GM19328 (cell line): ENCODE measurements around the gene DZANK1.
"Not testable (repeated sequence)": the region's sequence is repeated elsewhere in the genome, so short reads cannot be mapped to it uniquely, and the experiment has no call there.

Experiments
- ATAC-seq: cut with Tn5 transposase; IDR thresholded peaks from one replicate; pipeline ENCODE4 v1.9.1; 2021; ENCODE audit warnings: mild to moderate bottlenecking, moderate library complexity; ENCODE audit not compliant: unreplicated experiment

The DZANK1 gene

GRCh38 chr20:18440403-18440802 lies 26.4 kb downstream of the DZANK1 start:
- no peak for ATAC-seq

GRCh38 chr20:18436847-18437246 lies 30.0 kb downstream of the DZANK1 start:
- ATAC-seq, result no peak

DNA sequence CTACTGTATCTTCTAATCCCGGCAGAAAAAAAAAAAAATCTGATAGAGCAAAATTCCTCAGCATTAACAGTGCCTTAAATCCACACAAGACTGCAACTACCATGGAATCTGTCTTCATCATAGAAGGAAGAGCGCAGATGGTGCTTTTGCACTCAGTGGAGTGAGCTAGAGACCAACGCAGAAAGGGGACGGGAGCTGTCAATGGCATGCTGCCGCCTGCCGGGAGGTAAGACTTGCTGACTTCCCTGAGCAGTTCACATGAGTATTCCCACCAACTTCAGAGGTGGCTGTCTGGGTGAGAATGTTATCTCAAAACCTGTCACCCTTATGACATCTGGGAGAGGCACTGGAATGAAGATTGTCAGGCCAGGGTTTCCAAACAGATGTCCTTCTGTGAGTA lies 35.6 kb downstream of the DZANK1 start:
- no peak for ATAC-seq

DNA sequence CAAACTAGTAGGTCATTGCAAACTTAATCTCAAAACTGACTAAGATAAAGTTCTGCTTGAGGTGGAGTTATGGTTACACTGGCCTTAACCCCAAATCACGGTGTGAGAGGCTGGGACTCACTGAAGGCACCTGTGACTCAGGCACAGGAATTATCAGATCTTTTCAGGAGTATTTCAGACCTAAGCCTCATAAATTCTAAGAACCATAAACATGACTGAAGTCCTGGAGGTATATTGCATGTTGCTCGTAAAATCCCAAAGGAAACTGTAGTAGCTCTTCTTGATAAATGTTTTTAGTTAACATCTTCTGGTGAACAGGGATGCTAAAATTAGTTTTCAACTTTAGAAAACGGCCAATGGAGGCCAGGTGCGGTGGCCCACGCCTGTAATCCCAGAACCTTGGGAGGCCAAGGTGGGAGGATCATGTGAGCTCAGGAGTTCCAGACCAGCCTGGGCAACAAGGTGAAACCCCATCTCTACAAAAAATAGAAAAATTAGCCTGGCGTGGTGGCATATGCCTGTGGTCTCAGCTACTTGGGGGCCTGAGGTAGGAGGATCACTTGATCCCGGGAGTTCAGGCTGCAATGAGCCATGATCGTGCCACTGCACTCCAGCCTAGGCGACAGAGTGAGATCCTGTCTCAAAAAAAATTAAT lies 36.5 kb downstream of the DZANK1 start:
- ATAC-seq, result no peak

DNA sequence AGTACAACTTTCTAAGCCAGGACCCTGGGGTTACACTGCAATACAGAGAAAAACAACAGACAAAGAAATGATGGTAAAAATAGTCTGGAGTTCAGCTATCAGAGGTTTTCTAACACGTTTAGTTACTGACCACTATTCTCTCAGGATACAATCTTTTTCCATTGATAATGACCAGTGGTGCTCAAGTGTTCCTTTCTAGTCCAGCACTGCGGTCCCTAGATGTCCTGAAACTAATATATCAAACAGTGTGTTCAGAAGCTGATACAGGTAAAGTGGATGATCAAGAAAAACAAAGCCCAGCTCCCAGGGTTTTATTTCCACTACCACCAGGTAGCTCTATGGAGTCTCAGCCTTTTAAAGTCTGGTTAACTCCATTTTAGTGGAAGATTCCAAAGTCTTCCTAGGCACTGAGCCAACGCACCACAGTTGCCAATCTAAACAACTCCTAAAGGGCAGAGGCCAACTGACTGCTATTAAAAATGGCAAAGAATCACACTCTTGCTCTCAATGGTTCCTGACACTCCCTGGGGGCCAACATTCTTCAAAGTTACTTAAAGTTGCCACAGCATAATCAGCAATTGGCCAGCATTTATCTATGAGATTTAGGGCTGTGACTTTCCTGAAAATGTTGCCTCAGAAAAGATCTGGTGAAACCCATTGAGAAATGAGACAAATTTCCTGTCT lies 38.2 kb downstream of the DZANK1 start:
- ATAC-seq, result no peak

GRCh38 chr20:18427214-18427613 lies 39.6 kb downstream of the DZANK1 start:
- no peak for ATAC-seq

DNA sequence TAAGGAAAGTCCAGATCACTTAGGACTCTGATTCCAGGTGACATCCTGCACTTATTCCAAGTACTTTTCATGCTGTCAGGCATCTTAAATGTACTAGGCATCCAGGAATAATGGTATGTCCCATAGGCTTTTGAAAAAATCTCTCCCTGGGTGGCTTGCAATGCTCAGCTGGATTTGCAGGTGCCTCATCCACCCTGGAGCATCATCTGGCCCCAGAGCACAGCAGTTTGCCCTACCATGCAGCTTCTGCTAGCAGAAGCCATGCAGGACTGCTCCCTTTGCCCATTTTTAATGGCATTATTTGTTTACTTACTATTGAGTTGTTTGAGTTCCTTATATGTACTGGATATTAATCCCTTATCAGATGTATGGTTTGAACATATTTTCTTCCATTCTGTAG lies 45.2 kb downstream of the DZANK1 start:
- ATAC-seq, result no peak

DNA sequence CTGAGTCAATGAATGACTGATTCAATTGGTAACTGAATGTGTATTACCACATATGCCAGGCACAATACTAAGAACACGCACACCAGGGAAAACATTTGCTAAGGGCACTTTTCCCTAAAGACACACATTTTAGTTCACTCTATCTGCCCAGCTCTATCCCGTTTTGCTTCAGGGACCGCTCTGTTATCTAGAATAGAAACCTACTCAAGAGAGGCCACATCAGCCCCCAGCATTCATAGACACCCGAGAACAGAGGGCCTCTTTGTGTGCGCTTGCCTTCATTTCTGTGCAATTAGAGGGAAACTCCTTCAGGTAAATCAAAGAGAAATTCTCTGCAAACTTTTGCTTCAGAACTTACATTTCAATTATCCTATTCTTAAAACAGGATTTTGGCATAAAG lies 50.3 kb downstream of the DZANK1 start:
- ATAC-seq, result no peak

DNA sequence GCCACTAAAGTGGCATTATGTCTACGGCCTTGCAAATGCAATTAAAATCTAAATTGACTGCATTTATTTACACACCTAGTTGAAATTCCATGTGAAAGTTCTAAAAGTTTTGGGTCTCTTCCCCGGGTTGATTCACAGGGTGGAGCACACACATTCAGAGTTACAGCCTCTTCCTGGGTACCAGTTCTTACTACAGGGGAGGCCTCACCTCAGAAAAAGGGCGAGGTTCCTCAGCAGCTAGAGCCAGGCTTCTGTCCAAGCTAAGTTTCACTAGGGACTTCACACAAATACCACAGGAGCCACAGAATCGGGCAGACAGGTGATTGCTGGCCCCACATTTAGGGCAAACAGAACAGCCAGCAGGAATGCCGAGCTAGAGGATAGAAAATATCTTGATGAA lies 52.7 kb downstream of the DZANK1 start:
- ATAC-seq, result no peak

- ATAC-seq, result no peak
Observed at GRCh38 chr20:18412221-18412901, 54.5 kb downstream of the DZANK1 start.

- no peak for ATAC-seq
Observed at GRCh38 chr20:18405826-18406225, 61.0 kb downstream of the DZANK1 start.

DNA sequence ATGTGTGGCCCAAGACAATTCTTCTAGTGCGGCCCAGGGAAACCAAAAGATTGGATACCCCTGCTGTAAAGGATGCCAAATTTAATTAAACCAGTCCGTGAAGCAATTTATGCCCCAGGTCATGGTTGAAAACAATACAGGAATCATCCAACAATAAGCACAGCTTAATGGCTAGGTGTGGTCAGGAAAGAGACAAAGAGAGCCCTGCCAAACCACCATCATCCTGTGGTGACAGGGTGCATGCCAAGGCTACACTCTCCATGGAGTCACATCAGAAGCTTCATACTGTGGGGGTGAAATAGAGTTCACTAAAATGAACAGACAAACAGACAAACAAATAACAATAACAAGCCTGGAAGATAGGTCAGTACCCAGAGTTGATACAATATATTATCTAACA lies 62.7 kb downstream of the DZANK1 start:
- ATAC-seq, result no peak

- ATAC-seq, result no peak
Observed at GRCh38 chr20:18403269-18403668, 63.6 kb downstream of the DZANK1 start.

GRCh38 chr20:18401305-18401704 lies 65.5 kb downstream of the DZANK1 start:
- no peak for ATAC-seq

DNA sequence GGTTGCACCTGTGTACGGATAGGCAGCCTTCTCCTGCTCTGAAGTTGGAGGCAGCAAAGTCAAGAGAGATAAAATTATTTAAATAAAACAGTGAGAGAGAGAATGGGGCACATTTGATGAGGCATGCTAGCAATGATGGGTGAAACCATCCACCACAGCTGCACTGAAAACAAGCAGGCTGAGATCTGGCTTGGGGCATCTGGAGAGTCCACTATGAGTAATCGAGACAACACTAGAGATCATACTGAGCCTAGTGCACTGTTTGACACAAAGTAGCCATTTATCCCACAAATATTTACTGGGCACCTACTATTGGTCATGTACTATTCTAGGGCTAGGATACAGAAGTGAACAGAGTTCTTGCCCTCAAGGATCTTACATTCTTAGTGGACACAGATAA lies 66.4 kb downstream of the DZANK1 start:
- ATAC-seq, result no peak

GRCh38 chr20:18398713-18399112 lies 68.1 kb downstream of the DZANK1 start:
- ATAC-seq, result not testable (repeated sequence)

DNA sequence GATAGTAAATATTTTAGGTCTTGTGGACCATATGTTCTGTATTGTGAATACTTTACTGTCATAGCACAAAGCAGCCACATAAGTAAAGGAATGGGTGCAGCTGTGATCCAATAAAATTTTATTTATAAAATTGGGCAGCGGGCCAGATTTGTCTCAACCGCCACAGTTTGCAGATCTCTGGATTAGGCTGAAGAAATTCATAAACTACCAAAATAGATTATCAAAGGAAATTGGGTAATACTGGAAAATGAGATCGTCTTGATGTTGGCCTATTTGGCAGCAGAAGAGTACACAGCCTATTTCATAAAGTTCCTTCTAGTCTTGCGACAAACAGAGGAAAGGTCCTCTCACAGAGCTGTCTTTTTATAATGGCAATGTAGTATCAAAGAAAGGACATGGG lies 69.8 kb downstream of the DZANK1 start:
- ATAC-seq, result no peak

- no peak for ATAC-seq
Observed at GRCh38 chr20:18395544-18395943, 71.3 kb downstream of the DZANK1 start.

DNA sequence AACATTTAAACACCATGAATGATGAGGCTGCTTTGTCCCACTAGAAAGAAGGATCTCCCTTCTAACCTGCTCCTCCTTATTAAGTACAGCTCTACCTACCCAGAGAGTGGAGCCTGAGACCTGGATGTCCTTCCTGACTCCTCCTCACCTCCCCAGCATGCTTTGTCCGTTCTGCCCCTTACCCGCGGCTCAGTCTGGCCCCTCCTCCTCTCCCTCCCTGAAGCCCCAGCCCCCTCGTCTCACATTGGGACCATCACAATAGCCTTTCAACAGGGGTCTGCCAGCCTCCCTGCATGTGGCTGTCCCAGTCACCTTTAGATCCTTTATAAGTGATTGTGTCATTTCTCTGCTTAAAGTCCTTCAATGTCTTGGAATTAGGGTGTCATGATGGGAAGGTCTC lies 72.5 kb downstream of the DZANK1 start:
- ATAC-seq, result no peak

DNA sequence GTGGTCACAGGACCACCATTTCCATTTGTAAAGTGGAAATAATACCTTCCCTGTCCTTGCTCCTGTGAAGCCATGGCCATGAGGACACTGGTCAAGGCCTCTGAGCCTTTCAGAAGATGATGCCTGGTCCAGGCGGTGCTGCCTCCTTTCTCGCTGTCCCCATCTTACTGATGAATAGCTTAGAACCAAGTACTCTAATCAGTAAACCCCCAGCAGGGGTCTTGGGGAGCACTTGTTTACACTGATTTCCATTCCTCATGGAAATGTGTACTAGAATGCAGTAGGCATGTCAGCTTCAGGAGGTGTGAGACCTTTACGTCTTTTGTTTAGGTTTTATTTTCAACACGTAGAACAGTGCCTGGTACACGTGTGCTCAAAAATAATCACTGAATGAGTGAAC lies 75.1 kb downstream of the DZANK1 start:
- ATAC-seq, result no peak

- no peak for ATAC-seq
Observed at GRCh38 chr20:18390201-18390600, 76.6 kb downstream of the DZANK1 start.

DNA sequence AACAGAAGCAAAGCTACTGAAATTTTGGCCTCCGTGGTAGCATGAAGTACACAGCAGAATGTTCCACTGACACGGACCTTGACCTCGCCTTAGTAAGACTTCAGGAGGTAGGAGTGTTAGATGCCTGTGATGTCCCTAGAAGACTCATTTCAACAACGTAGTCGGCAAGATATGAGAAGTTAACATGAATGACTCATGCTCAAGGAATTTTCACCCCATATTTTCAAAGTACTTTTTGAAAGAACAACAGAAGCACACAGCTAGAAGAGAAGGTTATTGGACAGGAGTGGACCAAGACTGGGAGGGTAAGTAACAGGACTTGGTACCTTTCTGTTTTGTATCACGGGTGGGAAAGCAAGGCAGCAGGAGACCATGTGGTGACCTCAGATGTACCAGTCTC lies 78.0 kb downstream of the DZANK1 start:
- ATAC-seq, result no peak
